ENCODE results near the gene DEFB124. TPM values are rescaled to one million over a fixed set of nuclear protein-coding genes. Genes with fewer than 3 reads are reported as not detected.

Gene DEFB124
- total and polyA plus RNA-seq, 2 experiments from 2014 or later: not detected

GRCh38 chr20:31454361-31454760, 20.6 kb downstream of the DEFB124 start:
- H3K9me2 ChIP-seq (ENCODE audit: insufficient read depth): no peaks in the 10 kb centered on the region
- no peak overlapping the region for H2AFZ ChIP-seq
- H3K9ac ChIP-seq: no peak overlapping the region
- H3K4me1 ChIP-seq (ENCODE audit: insufficient read depth): no peaks in the 10 kb centered on the region
- no peaks in the 10 kb centered on the region for H3K27me3 ChIP-seq (replicated peaks; ENCODE audit: insufficient read depth)
- no peaks in the 10 kb centered on the region for H3K79me2 ChIP-seq (ENCODE audit: insufficient read depth)
- H3F3A ChIP-seq (ENCODE audit: insufficient read depth): no peaks in the 10 kb centered on the region
- H3K4me2 ChIP-seq (ENCODE audit: unreplicated experiment): no peak overlapping the region
- DNase-seq: no peak
- in situ Hi-C loops (cut with MboI): no loop called here
- no peaks in the 10 kb centered on the region for H3K36me3 ChIP-seq (ENCODE audit: low read depth)
- WGBS, 2 experiments (ENCODE audit: low coverage in 1 of 2, low lambda C conversion rate in 2 of 2, missing lambda C conversion rate in 2 of 2): 92 to 100% methylated on average over 1 of the region's 1 CpG
- no peak overlapping the region for H3K4me3 ChIP-seq
- no peaks in the 10 kb centered on the region for H4K20me1 ChIP-seq (ENCODE audit: insufficient read depth)
- no peaks in the 10 kb centered on the region for H3K9me3 ChIP-seq (ENCODE audit: low read depth)
- no peak overlapping the region for H3K27ac ChIP-seq
- TF ChIP-seq EZH2phosphoT487 (IDR thresholded peaks at IDR 0.05; ENCODE audit: insufficient read depth, low read depth) (no peak), EZH2 (IDR thresholded peaks at IDR 0.05; ENCODE audit: insufficient read depth, poor library complexity, severe bottlenecking) (no peak)

- Histone ChIP-seq H3K9me2 (ENCODE audit: insufficient read depth) (no peaks in the 10 kb centered on the region), H3K4me2 (ENCODE audit: unreplicated experiment) (no peak overlapping the region), H3K4me3 (no peak overlapping the region), H4K20me1 (ENCODE audit: insufficient read depth) (no peaks in the 10 kb centered on the region), H2AFZ (no peak overlapping the region), H3K9me3 (ENCODE audit: low read depth) (no peaks in the 10 kb centered on the region), H3F3A (ENCODE audit: insufficient read depth) (no peaks in the 10 kb centered on the region), H3K9ac (no peak overlapping the region), H3K27ac (no peak overlapping the region), H3K36me3 (ENCODE audit: low read depth) (no peaks in the 10 kb centered on the region), H3K79me2 (ENCODE audit: insufficient read depth) (no peaks in the 10 kb centered on the region), H3K27me3 (replicated peaks; ENCODE audit: insufficient read depth) (no peaks in the 10 kb centered on the region), H3K4me1 (ENCODE audit: insufficient read depth) (no peaks in the 10 kb centered on the region)
- TF ChIP-seq EZH2phosphoT487 (IDR thresholded peaks at IDR 0.05; ENCODE audit: insufficient read depth, low read depth) (no peak), EZH2 (IDR thresholded peaks at IDR 0.05; ENCODE audit: insufficient read depth, poor library complexity, severe bottlenecking) (no peak)
- in situ Hi-C loops (cut with MboI): no loop called here
- 37 to 39% methylated on average over 2 of the region's 2 CpGs for WGBS, 2 experiments (ENCODE audit: low coverage in 1 of 2, low lambda C conversion rate in 2 of 2, missing lambda C conversion rate in 2 of 2)
- DNase-seq: peak; percentile 14
These were observed 22.4 kb downstream of the DEFB124 start for GRCh38 chr20:31452575-31452974.

GRCh38 chr20:31449511-31450414, 25.2 kb downstream of the DEFB124 start:
- no peak overlapping the region for H3K9ac ChIP-seq
- in situ Hi-C loops (cut with MboI): no loop called here
- no peak overlapping the region for H3K4me2 ChIP-seq (ENCODE audit: unreplicated experiment)
- H3K9me3 ChIP-seq (ENCODE audit: low read depth): no peaks in the 10 kb centered on the region
- H3K9me2 ChIP-seq (ENCODE audit: insufficient read depth): no peaks in the 10 kb centered on the region
- 10 to 20% methylated on average over 7 to 8 of the region's 8 CpGs for WGBS, 2 experiments (ENCODE audit: low coverage in 1 of 2, low lambda C conversion rate in 2 of 2, missing lambda C conversion rate in 2 of 2)
- no peaks in the 10 kb centered on the region for H3K36me3 ChIP-seq (ENCODE audit: low read depth)
- no peak for TF ChIP-seq EZH2 (IDR thresholded peaks at IDR 0.05; ENCODE audit: insufficient read depth, poor library complexity, severe bottlenecking)
- TF ChIP-seq EZH2phosphoT487 (IDR thresholded peaks at IDR 0.05; ENCODE audit: insufficient read depth, low read depth): no peak
- no peak overlapping the region for H3K27ac ChIP-seq
- H3K4me1 ChIP-seq (ENCODE audit: insufficient read depth): no peaks in the 10 kb centered on the region
- DNase-seq: no peak
- no peaks in the 10 kb centered on the region for H4K20me1 ChIP-seq (ENCODE audit: insufficient read depth)
- no peak overlapping the region for H3K4me3 ChIP-seq
- H3F3A ChIP-seq (ENCODE audit: insufficient read depth): no peaks in the 10 kb centered on the region
- peaks cover 4% of the 10 kb centered on the region; the same call in 1 of the 2 replicates for H3K27me3 ChIP-seq (replicated peaks; ENCODE audit: insufficient read depth)
- H3K79me2 ChIP-seq (ENCODE audit: insufficient read depth): no peaks in the 10 kb centered on the region
- H2AFZ ChIP-seq: no peak overlapping the region

DNA sequence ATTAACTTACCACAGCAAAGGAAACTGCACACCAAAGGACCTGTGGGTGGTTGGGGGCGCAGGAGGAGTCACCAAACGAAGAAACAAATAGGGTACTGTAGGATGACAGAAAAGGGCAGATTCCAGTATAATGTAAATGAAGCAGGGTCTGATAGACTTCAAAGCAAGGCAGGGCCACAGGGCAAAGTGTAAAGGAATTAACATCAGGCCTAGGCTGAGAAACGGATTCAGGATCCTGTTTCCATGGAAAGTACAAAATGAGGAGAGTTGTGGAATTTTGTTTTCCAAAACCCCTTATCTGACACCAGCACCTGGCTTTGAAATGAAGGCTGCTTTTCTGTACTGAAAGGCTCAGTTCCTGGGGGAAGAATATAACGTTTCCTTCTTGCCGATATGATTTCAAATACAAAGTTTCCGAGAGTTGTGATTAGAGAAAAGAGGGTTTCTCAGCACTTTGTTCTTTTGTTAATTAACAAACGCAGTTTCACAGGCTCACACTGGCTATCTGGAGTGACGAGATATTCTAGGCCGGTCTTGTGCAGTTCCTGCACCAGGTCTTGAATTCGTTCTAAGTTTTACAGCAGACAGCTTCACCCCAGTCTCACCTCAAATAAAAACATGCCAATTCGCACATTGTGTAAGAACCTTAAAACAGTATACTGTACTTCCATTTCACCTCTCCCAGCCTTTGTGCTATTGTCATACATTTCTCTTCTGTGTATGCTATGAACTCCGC, 28.7 kb downstream of the DEFB124 start:
- Histone ChIP-seq H4K20me1 (ENCODE audit: insufficient read depth) (no peaks in the 10 kb centered on the region), H3K4me3 (no peak overlapping the region), H3K9me2 (ENCODE audit: insufficient read depth) (no peaks in the 10 kb centered on the region), H3K4me1 (ENCODE audit: insufficient read depth) (no peaks in the 10 kb centered on the region), H3K9ac (no peak overlapping the region), H3K4me2 (ENCODE audit: unreplicated experiment) (no peak overlapping the region), H3K27ac (no peak overlapping the region), H3K9me3 (ENCODE audit: low read depth) (no peaks in the 10 kb centered on the region), H3K27me3 (replicated peaks; ENCODE audit: insufficient read depth) (peaks cover 4% of the 10 kb centered on the region; the same call in 1 of the 2 replicates), H3K36me3 (ENCODE audit: low read depth) (no peaks in the 10 kb centered on the region), H2AFZ (no peak overlapping the region), H3F3A (ENCODE audit: insufficient read depth) (no peaks in the 10 kb centered on the region), H3K79me2 (ENCODE audit: insufficient read depth) (no peaks in the 10 kb centered on the region)
- in situ Hi-C loops (cut with MboI): no loop called here
- WGBS, 2 experiments (ENCODE audit: low coverage in 1 of 2, low lambda C conversion rate in 2 of 2, missing lambda C conversion rate in 2 of 2): 35 to 42% methylated on average over 12 of the region's 12 CpGs
- no peak for DNase-seq
- TF ChIP-seq EZH2phosphoT487 (IDR thresholded peaks at IDR 0.05; ENCODE audit: insufficient read depth, low read depth) (no peak), EZH2 (IDR thresholded peaks at IDR 0.05; ENCODE audit: insufficient read depth, poor library complexity, severe bottlenecking) (no peak)
